HG03103 (cell line): Measurements from ENCODE around the gene ANKZF1.
A peak's percentile ranks its signal among the peaks of the same experiment; 100 is the strongest.

Experiments used
- ATAC-seq: cut with Tn5 transposase; IDR thresholded peaks from one replicate; pipeline ENCODE4 v1.9.1; 2021; ENCODE audit warnings: low read depth; ENCODE audit not compliant: unreplicated experiment

ANKZF1 gene

DNA sequence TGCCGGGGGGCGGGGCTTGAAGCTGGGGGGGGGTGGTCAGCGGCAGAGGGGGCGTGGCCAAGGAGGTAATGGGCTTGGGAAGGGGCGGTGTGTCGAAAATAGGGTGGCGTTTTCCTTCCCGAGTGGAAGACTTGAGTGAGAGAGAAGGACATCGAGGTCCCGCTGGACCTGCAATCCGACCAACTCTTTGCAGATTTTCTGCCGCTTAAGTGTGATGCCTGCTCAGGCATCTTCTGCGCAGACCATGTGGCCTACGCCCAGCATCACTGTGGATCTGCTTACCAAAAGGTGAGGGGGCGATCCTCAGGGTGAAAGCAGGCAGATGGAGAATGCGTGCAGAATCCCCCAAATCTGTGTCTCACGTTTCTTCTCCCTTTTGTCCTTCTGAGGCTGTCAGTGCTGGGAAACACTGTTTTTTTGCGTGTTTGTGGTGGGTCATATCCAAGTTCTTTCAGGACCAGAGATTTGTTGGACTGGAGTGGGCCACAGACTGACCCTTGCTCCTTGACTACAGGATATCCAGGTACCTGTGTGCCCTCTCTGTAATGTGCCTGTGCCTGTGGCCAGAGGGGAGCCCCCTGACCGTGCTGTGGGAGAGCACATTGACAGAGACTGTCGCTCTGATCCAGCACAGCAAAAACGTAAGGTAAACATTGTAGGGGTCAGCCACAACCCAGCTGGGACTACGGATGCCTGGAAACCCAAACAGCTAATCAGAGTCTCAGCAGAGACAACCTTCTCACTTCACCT lies 22.3 kb upstream of the ANKZF1 start:
- no peak for ATAC-seq

DNA sequence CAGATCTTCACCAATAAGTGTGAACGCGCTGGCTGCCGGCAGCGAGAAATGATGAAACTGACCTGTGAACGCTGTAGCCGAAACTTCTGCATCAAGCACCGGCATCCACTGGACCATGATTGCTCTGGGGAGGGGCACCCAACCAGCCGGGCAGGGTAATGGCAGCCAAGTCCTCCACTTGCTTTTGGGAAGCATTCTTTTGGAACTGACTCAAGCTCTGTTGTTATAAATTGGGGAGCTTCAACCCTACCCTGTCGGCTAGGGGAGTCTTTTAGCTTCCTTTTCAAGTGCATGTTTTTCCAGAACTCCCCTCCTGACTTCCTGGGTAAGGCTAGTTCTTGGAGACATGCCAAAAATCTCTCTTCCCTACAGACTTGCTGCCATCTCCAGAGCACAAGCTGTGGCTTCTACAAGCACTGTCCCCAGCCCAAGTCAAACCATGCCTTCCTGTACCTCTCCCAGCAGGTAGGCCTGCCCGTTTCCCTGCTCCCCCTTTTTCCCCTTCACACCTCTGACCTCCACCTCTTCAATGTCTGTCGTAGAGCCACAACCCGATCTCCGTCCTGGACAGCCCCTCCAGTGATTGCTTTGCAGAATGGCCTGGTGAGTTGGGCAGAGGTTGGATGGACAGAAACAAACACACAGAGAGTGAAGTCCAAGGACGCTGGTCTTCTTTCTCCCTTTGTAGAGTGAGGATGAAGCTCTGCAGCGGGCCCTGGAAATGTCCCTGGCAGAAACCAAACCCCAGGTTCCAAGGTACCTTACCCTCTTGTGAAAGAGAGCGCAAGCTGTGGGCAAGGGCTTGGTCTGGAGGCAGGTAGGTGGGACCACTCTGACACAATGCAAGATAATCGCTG lies 21.5 kb upstream of the ANKZF1 start:
- no peak for ATAC-seq

DNA sequence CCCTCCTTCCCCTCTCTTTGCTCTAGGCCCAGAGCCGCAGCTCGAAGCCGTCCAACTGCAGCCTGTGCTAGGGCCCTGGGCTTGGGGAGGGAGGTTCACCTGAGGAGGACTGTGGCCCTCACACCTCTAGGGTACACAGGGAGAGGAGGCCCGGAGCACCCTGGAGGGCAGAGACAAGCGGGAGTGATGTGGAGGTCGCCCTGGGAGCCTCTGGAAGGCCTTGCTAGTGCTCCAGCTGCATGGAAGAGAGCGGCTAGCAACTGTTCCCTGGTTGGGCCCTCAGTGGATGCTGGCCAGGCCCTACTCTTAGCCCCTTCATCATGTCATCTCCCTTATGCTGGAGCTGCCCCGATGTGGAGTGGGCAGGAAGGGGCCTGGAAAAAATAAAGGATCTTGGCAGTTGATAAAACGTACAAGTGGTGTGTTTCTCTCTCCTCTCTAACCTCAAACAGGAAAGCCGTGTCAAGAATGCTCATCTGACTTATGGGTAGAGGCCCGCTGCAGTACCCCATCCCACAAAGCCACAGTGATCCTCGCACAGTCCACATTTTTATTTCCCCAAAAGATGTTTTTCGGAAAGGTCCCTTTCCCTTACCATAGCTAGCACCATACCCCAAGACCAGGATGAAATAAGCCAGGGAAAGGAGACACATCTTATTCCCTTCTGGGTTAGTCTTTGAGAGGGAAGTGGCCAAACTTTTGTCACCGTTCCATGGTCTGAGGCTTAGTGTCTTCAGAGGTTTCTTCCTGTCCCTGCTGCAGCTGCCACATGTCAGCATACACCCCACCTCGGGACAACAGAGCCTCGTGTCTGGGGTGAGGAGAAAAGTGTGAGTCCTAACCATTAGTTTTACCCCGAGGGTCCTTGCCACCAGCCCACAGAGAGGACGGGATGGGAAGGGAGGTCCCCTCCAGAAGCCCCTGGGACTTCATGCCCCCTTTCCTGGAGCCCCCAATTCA lies 20.1 kb upstream of the ANKZF1 start:
- ATAC-seq, result no peak

DNA sequence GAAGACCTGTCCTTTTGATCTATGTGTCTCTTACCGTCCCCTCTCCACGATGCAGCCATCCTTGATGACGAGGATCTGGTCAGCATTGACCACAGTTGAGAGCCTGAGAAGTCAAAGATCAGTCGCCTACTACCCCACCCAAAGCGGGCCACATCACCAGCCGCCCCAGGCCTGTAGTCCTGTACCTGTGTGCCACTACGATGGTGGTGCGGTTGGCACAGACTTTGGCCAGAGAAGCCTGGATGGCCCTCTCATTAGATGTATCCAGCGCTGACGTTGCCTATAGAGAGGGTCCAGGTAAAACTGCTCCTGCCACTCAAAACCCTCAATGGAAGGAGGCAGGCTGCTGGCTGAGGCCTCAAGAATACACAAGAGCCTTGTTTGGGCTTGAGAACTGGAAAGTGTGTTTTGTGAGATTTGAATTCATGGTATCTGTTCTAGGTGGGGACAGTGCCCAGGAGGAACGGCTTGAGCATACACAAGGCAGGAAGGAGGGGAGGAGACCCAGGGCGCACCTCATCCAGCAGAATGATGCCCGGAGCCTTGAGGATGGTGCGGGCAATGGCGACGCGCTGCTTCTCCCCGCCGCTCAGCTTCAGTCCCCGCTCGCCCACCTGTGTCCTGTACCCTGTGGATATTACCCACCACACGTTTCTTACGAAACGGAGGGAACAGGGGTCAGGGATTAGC lies 19.3 kb upstream of the ANKZF1 start:
- no peak for ATAC-seq

DNA sequence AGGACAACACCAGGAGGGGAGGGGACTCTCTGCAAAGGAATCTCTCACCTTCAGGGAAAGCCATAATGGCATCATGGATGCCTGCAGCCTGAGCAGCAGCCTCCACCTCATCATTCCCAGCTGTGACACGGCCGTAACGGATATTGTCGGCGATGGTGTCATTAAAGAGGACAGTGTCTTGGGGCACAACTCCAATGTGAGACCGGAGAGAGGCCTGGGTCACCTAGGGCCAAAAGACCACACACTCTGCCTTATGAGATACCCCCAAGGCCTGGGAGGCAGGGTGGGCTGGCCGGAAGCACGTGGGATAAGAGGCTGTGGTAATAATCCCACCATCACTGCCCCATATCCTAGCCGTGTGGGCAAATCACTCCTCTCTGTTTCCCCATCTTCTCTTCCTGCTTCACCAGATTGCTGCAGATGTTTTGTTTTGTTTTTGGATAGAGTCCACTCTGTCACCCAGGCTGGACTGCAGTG lies 18.7 kb upstream of the ANKZF1 start:
- no peak for ATAC-seq

DNA sequence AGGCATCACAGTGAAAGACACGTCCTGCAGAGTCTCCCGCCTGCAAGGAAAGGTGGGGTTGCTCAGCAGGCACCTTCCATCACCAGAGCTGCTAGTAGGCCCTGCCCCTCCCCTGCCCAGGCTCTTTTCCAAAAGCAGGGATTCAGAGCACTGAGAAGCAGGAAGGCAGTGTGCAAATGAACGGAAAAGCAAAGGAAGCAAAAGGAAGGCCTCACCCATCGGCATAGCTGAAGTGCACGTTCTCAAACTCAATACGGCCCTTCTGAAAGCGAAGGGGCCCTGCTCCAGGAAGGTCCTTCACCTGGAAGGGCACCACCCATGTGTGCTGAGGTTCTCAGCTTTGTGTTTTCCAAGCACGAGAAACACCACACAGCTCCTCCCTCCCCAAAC lies 16.6 kb upstream of the ANKZF1 start:
- no peak for ATAC-seq

DNA sequence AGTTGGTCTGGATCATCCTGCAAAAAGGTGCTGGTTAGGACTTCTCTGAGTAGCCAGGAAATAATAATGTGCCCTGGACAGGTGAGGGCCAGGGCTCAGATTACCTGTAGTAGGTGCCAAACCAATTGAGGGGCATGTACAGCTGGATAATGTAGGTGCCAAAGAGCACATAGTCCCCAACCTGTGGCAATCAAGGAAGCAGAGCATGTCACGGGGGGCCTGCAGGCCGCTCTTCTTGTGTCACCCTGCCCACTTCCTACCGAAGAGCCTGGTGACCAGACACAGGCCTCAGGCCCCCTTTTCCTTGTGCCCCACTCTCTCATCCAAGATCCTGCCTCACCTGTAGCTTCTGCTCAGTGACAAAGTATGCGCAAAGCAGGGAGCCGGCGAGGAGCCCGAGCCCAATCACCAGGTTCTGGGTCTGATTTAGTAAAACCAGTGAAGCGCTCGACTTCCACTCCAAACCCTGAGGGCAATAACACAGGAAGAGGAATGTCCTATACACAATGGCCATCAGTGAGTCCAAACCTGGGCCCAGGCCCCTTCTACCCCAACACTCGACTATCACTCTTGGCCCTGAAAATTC lies 16.0 kb upstream of the ANKZF1 start:
- no peak for ATAC-seq

DNA sequence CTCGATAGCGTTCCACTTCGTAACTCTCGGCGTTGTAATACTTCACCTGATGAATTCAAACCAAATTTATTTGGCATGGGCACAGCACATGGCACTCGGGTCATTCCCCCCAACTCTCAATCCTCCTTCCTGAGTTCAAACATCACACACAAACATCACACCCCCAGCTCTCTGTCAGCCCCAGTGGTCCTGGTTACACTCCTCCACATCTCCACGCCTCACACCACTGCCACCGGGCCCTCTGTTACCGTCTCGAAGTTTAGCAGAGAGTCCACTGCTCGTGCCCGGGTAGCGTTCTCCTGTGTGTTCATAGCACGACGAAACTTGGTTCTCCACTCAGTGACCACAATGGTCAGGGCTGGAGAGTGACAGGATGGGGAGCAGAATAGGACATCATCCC lies 15.5 kb upstream of the ANKZF1 start:
- no peak for ATAC-seq

DNA sequence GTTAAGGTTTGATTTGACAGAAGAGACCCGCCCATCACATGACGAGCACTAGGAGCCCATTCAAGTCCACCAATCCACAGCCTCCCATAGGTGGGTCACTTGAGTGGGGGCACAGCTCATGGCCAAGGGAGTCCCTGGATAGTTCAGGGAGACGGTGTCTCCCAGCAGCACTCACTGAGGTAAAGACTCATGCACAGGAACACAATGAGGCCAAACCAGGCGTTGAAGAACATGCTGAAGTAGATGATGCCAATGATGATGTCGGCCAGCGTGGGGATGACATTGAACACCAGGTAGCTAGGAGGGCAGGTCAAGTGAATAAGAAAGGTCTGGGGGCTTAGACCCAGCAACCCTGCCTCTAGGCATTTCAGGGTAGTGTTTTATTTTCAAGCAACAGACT lies 14.8 kb upstream of the ANKZF1 start:
- ATAC-seq, result no peak

DNA sequence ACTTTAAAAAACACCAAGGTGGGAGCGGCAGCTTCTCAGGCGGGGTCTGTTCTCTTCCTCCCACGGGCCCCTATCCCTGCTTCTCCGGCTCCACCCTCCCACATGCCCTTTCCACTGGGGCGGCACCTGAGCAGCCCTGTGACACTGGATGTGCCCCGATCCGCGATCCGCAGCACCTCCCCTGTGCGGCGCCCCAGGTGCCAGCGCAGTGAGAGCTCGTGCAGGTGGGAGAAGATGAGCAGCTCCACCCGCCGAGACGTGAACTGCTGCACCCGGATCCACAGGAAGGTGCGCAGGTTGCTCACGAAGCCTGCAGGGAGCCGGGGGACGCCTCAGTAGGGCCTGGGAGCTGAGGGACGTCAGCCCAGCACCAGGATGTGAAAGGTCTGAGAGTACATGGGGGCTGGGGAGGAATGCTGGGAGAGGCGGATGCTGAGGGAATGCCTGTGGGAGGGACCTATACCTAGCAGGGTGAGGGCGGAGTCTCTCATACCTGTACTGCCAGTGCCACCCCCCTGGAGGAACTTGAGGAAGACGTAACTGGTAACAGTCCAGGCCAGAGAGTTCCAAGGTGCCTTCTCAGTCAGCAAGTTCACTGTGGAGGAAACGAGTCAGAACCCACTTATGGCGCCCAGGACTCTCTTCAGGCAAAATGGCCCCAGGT lies 13.6 kb upstream of the ANKZF1 start:
- ATAC-seq, result no peak

DNA sequence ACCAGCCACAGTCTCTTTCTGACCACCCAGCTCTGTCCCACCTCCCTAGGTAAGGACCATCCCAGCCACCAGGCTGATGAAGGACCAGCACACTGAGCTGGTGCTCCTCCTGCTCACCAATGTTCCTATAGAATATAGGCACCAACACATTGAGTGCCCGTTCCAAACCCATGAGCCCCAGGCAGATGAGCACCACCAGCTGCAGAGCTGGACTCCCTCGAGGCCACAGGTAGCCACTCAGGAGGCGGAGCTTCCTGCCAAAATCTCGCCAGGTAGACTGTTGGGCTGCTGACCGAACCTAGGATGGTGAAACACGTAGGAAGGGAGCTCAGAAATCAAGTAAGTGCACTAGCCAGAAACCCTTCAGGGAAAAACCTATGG lies 13.1 kb upstream of the ANKZF1 start:
- no peak for ATAC-seq

DNA sequence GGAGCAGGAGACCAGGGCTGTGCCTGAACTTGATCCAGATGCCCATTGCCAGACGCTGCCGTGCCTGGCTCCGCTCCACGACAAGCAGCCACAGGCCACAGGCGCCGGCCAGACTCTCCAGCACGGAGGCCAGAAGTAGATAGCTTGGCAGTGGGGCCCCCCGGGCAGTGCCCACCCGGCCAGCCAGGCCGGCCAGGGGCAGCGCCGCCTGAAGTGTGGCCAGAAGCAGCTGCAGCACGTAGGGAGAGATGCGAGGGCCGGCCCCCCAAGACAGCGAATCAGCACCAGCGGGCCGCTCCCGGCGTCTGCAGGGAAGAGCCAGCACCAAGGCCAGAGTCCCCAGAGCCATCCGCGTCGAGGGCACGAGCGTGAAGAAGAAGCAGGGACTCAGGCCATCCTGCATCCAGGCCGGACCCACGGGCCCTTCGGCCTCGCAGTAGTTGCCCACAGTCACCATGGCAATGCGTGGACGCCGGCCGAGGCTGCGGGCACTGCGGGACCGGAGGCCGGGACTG lies 11.3 kb upstream of the ANKZF1 start:
- ATAC-seq, result peak; percentile 26

DNA sequence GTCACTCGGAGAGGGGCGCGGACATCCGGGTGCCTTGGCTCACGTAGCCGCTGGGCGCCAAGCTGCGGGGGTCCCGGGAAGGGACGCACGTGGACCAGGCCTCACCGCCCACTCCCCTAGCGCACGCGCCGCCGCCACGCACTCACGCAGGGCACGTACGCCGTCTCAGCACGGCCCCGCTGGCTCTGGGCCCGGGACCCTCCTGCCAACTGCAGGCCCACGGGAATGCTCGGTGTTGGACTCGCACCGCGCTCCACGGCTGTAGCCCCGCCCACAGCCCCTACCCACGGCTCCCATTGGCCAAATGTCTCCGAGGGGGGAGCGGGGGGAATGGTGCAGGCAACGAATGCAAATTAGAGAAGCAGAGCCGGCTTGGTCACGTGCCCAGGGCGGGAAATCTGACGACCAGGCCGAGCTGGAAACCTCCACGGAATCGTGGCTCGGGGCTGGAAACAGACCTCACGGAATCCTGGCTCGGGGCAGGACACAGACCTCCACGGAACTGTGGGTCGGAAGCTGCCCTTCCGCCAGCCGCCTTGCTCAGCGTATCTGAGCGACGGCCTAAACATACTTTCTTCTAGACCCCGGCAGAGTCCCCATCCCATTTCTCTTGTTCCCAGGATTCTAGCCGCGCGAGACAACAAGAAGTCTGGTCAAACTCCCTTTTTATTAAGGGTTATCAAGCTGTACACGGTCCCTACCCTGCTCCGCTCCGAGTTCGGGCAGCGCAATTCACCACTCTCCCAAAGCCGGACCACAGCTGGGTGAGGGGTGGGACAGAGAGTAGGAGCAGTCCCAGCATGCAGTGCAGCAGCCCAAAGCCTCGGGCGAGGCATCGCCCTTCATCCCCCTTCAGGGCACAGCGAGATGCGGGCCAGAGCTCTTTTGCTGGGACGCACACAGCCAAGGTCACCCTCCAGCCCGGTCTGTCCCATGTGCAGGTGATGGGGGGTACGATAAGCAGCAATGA lies 10.6 kb upstream of the ANKZF1 start, which contains the start of gene ABCB6:
TSS of gene ABCB6 (minus strand) at position 227 of the 970 bp plus-strand sequence. CDS start 285 bp downstream, outside the sequence.
- peak; percentile 79 for ATAC-seq

DNA sequence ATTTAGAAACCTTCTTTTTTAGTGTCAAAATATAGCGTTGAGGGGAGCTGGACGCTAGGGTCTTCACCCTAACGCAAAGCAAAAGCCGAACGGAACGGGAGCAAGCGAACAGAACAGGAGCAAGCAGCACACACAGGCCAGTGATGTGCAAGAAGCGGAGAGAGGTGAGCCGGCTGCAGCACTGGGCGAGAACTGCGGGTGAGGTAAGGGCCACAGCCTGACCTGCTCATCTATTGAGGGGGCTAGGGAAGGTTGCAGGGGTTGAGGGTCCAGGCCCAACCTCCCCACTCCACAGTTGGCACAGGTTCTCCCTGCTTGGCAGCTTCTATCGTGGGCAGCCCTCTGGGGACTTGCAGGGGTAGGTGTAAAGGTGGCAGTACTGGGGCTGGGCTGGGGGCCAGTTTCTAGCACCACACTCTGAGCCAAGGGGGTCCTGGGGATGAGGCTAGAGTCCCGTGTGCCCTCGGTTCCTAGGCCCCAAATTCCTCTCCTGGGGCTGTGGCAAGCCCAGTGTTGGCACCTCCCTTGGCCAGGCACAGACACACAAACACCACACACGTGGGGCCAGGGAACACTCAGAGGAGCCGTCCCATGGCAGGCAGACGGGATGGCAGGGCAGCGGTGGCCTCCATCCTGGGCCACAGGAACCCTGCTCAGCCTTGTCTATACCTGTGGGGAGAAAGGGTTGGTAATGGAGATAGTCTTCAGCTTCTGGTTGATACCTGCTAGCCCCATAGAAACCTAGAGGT lies 9.6 kb upstream of the ANKZF1 start:
- ATAC-seq, result no peak

DNA sequence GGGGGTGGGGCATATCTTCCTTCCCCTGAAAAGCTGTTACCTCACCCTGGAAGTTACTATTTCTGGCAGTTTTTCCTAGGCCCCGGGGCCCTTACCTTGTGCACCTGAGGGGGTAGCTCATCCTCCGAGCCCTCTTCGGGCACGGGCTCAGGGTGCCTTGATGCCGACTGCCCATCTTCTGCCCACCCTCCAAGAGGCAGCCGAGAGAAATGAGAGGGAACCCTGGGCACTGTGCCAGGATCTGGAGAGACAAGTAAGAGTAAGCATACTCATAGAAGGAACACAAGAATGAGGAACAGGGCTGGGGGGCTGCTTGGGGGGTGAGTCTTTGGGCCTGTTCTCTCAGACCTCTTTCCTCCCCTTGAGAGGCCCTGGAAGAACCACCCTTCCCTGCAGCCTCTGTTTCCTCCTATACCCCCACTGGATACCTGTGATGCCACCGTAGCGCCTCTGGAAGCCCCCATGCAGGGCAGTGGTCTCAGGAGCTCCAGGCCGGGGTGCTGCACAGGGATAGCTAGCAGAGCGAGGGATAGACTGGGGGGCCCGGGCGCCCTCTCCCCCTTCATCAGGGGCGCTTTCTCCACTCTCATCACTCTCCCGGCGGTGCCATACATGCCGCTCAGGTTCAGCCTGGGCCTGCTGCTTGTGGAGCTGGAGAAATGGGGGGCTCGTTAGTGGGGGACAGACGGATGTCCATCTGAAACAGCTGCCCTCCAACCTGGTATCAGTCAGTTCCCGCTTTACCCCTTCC lies 8.8 kb upstream of the ANKZF1 start:
- ATAC-seq, result no peak

DNA sequence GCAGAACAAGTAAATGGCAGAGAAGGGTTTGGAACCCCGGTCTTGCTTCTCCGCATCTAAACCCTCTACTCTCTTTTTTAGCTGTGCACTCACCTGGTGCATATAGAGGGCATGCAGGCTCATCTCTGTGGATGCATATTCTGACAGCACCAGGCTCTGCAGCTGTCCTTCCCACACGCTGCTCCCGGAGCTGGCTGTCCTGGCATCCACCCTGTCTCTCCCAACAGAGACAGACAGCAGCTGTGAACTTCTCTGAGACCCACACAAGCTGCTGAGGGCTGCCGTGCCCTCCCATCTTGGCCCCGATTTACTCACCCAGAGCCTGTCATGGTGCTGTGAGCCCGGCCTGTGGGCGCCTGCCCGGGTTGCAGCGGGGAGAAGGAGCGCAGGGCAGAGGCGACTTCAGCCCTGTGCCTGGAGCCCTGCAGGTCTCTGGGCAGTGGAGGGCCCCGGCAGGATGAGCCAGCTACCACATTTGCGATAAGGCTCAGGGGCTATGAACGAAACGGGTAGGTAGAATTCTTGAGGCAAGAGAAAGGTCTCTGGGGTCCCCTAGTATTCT lies 7.6 kb upstream of the ANKZF1 start:
- ATAC-seq, result no peak
